ENCODE measurements around the gene PTPN4. TPM values are rescaled to one million over a fixed set of nuclear protein-coding genes. Genes with fewer than 3 reads are reported as not detected.

Gene PTPN4
- total and polyA plus RNA-seq, 11 donors: 3.6 to 49.0 (median 43.0) TPM

DNA sequence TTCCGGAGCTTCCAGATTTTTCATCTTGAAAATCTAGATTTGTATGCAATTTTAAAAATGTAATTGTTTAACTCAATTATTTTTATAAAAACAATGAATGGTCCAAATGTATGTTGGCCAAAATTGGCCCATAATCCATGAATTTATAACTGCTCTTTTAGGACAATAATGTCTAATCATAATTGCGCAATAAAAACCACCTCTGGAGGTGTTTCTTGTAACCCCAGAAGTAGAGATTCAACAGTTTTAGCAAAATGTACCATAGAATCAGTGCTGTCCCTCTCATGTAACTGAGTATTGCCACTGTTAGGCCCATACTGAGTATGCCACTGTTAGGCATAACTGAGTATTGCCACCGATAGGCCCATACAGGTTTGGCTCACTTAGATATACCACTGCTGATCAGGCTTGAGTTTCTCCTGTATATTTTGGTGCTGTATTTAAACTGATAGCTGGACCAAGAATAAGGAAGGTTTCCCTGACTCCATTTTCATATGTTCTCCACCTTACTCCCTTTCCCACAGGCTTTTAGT is 182.3 kb downstream of the PTPN4 start:
- 56 to 92% (median 81%) methylated on average over 3 of the region's 3 CpGs for WGBS, 4 donors
- Histone ChIP-seq H3K4me1 (peaks cover 0 to 18% (median 2%) of the 10 kb centered on the region in 12 donors), H3K9me3 (no peaks in the 10 kb centered on the region), H3K27me3 (no peaks in the 10 kb centered on the region), H3K27ac (no peak overlapping the region), H3K4me3 (no peak overlapping the region), H3K36me3 (peaks cover 0 to 34% (median 18%) of the 10 kb centered on the region in 9 donors)
- intact Hi-C loops (cut with DNase I): loop anchor here in 3 of 10 donors (5.0 to 10.0 kb wide), 2 partner anchors 187 to 190 kb away; partner anchors contain the start of gene PTPN4 (in 2 of the 3)
- ATAC-seq (peak in 2 of 4 donors; percentile 47 to 49), DNase-seq (no peak)
- TF ChIP-seq POLR2A (IDR thresholded peaks at IDR 0.05): no peak
- TF ChIP-seq, protein P1, sequence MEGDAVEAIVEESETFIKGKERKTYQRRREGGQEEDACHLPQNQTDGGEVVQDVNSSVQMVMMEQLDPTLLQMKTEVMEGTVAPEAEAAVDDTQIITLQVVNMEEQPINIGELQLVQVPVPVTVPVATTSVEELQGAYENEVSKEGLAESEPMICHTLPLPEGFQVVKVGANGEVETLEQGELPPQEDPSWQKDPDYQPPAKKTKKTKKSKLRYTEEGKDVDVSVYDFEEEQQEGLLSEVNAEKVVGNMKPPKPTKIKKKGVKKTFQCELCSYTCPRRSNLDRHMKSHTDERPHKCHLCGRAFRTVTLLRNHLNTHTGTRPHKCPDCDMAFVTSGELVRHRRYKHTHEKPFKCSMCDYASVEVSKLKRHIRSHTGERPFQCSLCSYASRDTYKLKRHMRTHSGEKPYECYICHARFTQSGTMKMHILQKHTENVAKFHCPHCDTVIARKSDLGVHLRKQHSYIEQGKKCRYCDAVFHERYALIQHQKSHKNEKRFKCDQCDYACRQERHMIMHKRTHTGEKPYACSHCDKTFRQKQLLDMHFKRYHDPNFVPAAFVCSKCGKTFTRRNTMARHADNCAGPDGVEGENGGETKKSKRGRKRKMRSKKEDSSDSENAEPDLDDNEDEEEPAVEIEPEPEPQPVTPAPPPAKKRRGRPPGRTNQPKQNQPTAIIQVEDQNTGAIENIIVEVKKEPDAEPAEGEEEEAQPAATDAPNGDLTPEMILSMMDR (IDR thresholded peaks at IDR 0.05): no peak

DNA sequence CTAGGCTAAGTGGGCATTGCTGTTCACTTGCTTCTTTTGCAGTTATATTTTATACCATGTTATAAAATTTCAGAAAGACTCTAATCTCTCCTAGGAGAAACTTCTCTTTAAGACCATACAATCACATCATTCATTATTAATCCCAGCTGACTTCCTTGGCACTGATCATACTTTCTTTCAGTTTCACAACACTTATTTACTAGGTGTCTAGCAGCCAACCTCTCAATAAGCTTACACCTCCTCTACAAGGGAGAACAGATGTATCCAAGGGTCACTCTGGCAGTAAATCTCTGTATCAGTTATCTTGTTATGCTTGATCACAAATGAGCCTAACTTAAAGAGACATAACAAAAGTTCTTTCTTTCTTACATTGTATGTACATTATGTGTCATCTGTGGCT is 183.3 kb downstream of the PTPN4 start:
- Histone ChIP-seq H3K4me1 (peaks cover 0 to 18% (median 2%) of the 10 kb centered on the region in 12 donors), H3K27me3 (no peaks in the 10 kb centered on the region), H3K36me3 (peaks cover 0 to 37% (median 24%) of the 10 kb centered on the region in 9 donors), H3K27ac (no peak overlapping the region), H3K9me3 (no peaks in the 10 kb centered on the region), H3K4me3 (no peak overlapping the region)
- intact Hi-C loops (cut with DNase I): loop anchor here in 3 of 10 donors (5.0 to 10.0 kb wide), 2 partner anchors 188 to 191 kb away; partner anchors contain the start of gene PTPN4 (in 2 of the 3)
- TF ChIP-seq, protein P1 (IDR thresholded peaks at IDR 0.05): no peak
- TF ChIP-seq POLR2A (IDR thresholded peaks at IDR 0.05): no peak
- DNase-seq (no peak), ATAC-seq (peak in 2 of 4 donors; percentile 11 to 54)

DNA sequence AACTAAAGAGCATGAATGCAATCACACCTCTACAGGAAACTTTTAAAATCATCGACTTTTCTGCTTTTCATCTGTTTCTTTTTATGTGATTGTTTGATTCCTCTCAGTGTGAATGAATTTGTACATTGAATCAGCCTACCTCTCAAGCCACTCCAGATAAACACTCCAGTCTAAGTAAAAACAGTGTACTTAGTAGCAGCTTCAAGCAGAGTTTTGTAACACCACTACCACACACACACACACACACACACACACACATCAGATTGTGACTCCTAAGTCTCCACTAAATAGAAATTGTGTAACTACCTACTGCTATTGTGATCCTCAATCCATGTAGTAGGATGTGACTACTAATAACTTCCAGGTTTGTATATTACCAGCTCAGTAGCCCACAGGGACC is 187.8 kb downstream of the PTPN4 start:
- DNase-seq (no peak), ATAC-seq (no peak)
- intact Hi-C loops (cut with DNase I): loop anchor here in 2 of 10 donors (10.0 kb wide), 1 partner anchor 193 kb away; the partner anchor contains the start of gene PTPN4 (in 2 of the 2)
- peaks cover 0 to 69% (median 33%) of the 10 kb centered on the region in 9 donors for H3K36me3 ChIP-seq
- H3K27ac ChIP-seq: no peak overlapping the region
- H3K4me1 ChIP-seq: peaks cover 0 to 4% (median 0%) of the 10 kb centered on the region in 12 donors
- no peak for TF ChIP-seq POLR2A (IDR thresholded peaks at IDR 0.05)
- TF ChIP-seq, protein P1 (IDR thresholded peaks at IDR 0.05): no peak
- WGBS, 4 donors: 90 to 98% (median 94%) methylated on average over 1 of the region's 1 CpG
- H3K9me3 ChIP-seq: no peaks in the 10 kb centered on the region
- no peak overlapping the region for H3K4me3 ChIP-seq
- H3K27me3 ChIP-seq: no peaks in the 10 kb centered on the region

DNA sequence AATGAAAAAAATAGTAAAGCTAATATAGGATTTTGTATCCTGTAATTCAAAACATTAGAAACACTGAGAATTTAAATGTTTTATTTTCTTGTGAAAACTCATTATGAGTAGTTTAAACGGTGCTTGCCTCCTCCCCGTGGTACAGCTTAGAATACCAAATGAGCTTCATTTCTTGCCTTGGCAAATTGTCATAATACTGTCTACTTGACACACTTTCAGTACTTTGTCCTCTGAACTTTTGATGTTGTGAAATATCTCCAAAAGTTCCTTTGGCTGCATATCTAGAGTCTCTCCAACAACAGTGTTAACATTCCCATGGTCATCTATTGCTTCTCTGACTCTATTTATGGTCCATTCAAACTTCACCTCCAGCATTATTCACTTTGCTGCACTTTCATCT is 191.2 kb downstream of the PTPN4 start:
- no peak overlapping the region for H3K4me3 ChIP-seq
- H3K27ac ChIP-seq: no peak overlapping the region
- TF ChIP-seq, protein P1 (IDR thresholded peaks at IDR 0.05): no peak
- TF ChIP-seq POLR2A (IDR thresholded peaks at IDR 0.05): no peak
- ATAC-seq: no peak
- H3K27me3 ChIP-seq: no peaks in the 10 kb centered on the region
- intact Hi-C loops (cut with DNase I): no loop called here
- H3K9me3 ChIP-seq: no peaks in the 10 kb centered on the region
- 83 to 95% (median 89%) methylated on average over 2 of the region's 2 CpGs for WGBS, 4 donors
- DNase-seq: no peak
- H3K36me3 ChIP-seq: peaks cover 0 to 83% (median 49%) of the 10 kb centered on the region in 9 donors
- H3K4me1 ChIP-seq: no peaks in the 10 kb centered on the region
